Fibroblast of villous mesenchyme (primary cell): ENCODE measurements around the gene SIDT1. TPM values are rescaled to one million over a fixed set of nuclear protein-coding genes. Genes with fewer than 3 reads are reported as not detected.

Source experiments
- DNase-seq: peaks from one replicate; pipeline ENCODE4 v3.0.0-alpha.2; 2010; ENCODE audit warnings: low read depth
- H3K4me3 ChIP-seq: 2 replicates; pipeline ENCODE4 v1.5.1; 2011; ENCODE audit warnings: low read depth, mild to moderate bottlenecking, low read length
- total RNA-seq: library from RNA; depleted of rRNA; stranded (reverse); fragments of >200 nt; gene quantifications from 2 replicates; pipeline ENCODE4 v1.2.3, GENCODE V29; 2012
- TF ChIP-seq, protein P1 (sequence below): IDR thresholded peaks from 2 replicates; pipeline ENCODE4 v1.5.1; 2012; ENCODE audit warnings: low read depth, mild to moderate bottlenecking, low read length; ENCODE audit not compliant: insufficient read depth

The SIDT1 gene
- total RNA-seq, 1 donor: not detected

GRCh38 chr3:113600418-113601182 is 68.2 kb downstream of the SIDT1 start:
- TF ChIP-seq, protein P1, sequence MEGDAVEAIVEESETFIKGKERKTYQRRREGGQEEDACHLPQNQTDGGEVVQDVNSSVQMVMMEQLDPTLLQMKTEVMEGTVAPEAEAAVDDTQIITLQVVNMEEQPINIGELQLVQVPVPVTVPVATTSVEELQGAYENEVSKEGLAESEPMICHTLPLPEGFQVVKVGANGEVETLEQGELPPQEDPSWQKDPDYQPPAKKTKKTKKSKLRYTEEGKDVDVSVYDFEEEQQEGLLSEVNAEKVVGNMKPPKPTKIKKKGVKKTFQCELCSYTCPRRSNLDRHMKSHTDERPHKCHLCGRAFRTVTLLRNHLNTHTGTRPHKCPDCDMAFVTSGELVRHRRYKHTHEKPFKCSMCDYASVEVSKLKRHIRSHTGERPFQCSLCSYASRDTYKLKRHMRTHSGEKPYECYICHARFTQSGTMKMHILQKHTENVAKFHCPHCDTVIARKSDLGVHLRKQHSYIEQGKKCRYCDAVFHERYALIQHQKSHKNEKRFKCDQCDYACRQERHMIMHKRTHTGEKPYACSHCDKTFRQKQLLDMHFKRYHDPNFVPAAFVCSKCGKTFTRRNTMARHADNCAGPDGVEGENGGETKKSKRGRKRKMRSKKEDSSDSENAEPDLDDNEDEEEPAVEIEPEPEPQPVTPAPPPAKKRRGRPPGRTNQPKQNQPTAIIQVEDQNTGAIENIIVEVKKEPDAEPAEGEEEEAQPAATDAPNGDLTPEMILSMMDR: no peak
- no peak overlapping the region for H3K4me3 ChIP-seq
- DNase-seq: no peak

GRCh38 chr3:113601240-113601639 is 68.9 kb downstream of the SIDT1 start:
- no peak for DNase-seq
- H3K4me3 ChIP-seq: no peak overlapping the region
- TF ChIP-seq, protein P1: no peak

GRCh38 chr3:113602256-113602655 is 69.9 kb downstream of the SIDT1 start:
- no peak overlapping the region for H3K4me3 ChIP-seq
- no peak for DNase-seq
- TF ChIP-seq, protein P1: no peak

- H3K4me3 ChIP-seq: no peak overlapping the region
- no peak for DNase-seq
- TF ChIP-seq, protein P1: no peak
Measured at GRCh38 chr3:113602836-113603235, 70.5 kb downstream of the SIDT1 start.

GRCh38 chr3:113606539-113607218 is 74.3 kb downstream of the SIDT1 start:
- DNase-seq: no peak
- TF ChIP-seq, protein P1: no peak
- no peak overlapping the region for H3K4me3 ChIP-seq

- no peak for DNase-seq
- TF ChIP-seq, protein P1: no peak
- no peak overlapping the region for H3K4me3 ChIP-seq
Measured at GRCh38 chr3:113607219-113607596, 74.9 kb downstream of the SIDT1 start.
